ENCODE data around the gene PRTFDC1. TPM values are rescaled to one million over a fixed set of nuclear protein-coding genes. Genes with fewer than 3 reads are reported as not detected.

The PRTFDC1 gene
- polyA plus RNA-seq, 1 experiment: 46.8 TPM

- no peak for DNase-seq (ENCODE audit: low read depth, low spot score)
- TF ChIP-seq CTCF (IDR thresholded peaks at IDR 0.05; ENCODE audit: low read depth, low read length): no peak
- CTCF ChIA-PET: no interaction called here
- Histone ChIP-seq H3K4me3 (ENCODE audit: low read depth, low read length) (no peak overlapping the region), H3K9me3 (ENCODE audit: control insufficient read depth, insufficient read depth, low read length) (no peaks in the 10 kb centered on the region), H3K27ac (ENCODE audit: low read depth, low read length) (no peak overlapping the region), H3K27me3 (ENCODE audit: control insufficient read depth, insufficient read depth, low read length) (no peaks in the 10 kb centered on the region)
- POLR2A ChIA-PET: no interaction called here
Observed at GRCh38 chr10:24887855-24888231, 64.6 kb downstream of the PRTFDC1 start.

GRCh38 chr10:24886290-24886680 lies 66.1 kb downstream of the PRTFDC1 start:
- CTCF ChIA-PET: no interaction called here
- Histone ChIP-seq H3K27me3 (ENCODE audit: control insufficient read depth, insufficient read depth, low read length) (no peaks in the 10 kb centered on the region), H3K4me3 (ENCODE audit: low read depth, low read length) (no peak overlapping the region), H3K9me3 (ENCODE audit: control insufficient read depth, insufficient read depth, low read length) (no peaks in the 10 kb centered on the region), H3K27ac (ENCODE audit: low read depth, low read length) (no peak overlapping the region)
- no peak for TF ChIP-seq CTCF (IDR thresholded peaks at IDR 0.05; ENCODE audit: low read depth, low read length)
- POLR2A ChIA-PET: no interaction called here
- no peak for DNase-seq (ENCODE audit: low read depth, low spot score)

- CTCF ChIA-PET: no interaction called here
- POLR2A ChIA-PET: no interaction called here
- H3K9me3 ChIP-seq (ENCODE audit: control insufficient read depth, insufficient read depth, low read length): no peaks in the 10 kb centered on the region
- DNase-seq (ENCODE audit: low read depth, low spot score): no peak
- no peak overlapping the region for H3K4me3 ChIP-seq (ENCODE audit: low read depth, low read length)
- no peaks in the 10 kb centered on the region for H3K27me3 ChIP-seq (ENCODE audit: control insufficient read depth, insufficient read depth, low read length)
- H3K27ac ChIP-seq (ENCODE audit: low read depth, low read length): no peak overlapping the region
- no peak for TF ChIP-seq CTCF (IDR thresholded peaks at IDR 0.05; ENCODE audit: low read depth, low read length)
Observed at GRCh38 chr10:24885551-24886289, 66.7 kb downstream of the PRTFDC1 start.

- Histone ChIP-seq H3K27ac (ENCODE audit: low read depth, low read length) (no peak overlapping the region), H3K27me3 (ENCODE audit: control insufficient read depth, insufficient read depth, low read length) (no peaks in the 10 kb centered on the region), H3K9me3 (ENCODE audit: control insufficient read depth, insufficient read depth, low read length) (no peaks in the 10 kb centered on the region), H3K4me3 (ENCODE audit: low read depth, low read length) (no peak overlapping the region)
- ChIA-PET POLR2A (no interaction called here), CTCF (interaction anchor here (0.6 kb wide), 1 partner anchor 87 kb away, joined by 3 read pairs; no protein-coding TSS in a partner anchor)
- TF ChIP-seq CTCF (IDR thresholded peaks at IDR 0.05; ENCODE audit: low read depth, low read length): no peak
- no peak for DNase-seq (ENCODE audit: low read depth, low spot score)
Observed at GRCh38 chr10:24884793-24885192, 67.6 kb downstream of the PRTFDC1 start.

- no peak for DNase-seq (ENCODE audit: low read depth, low spot score)
- POLR2A ChIA-PET: no interaction called here
- CTCF ChIA-PET: interaction anchor here (0.6 to 1.6 kb wide), 2 partner anchors 88 to 241 kb away, joined by 3 read pairs; no protein-coding TSS in a partner anchor
- Histone ChIP-seq H3K27ac (ENCODE audit: low read depth, low read length) (no peak overlapping the region), H3K9me3 (ENCODE audit: control insufficient read depth, insufficient read depth, low read length) (no peaks in the 10 kb centered on the region), H3K27me3 (ENCODE audit: control insufficient read depth, insufficient read depth, low read length) (no peaks in the 10 kb centered on the region), H3K4me3 (ENCODE audit: low read depth, low read length) (no peak overlapping the region)
- TF ChIP-seq CTCF (IDR thresholded peaks at IDR 0.05; ENCODE audit: low read depth, low read length): no peak
Observed at GRCh38 chr10:24884316-24884715, 68.1 kb downstream of the PRTFDC1 start.

All from AG04450 (cell line).